Astrocyte of the cerebellum (primary cell): Measurements from ENCODE around the gene SRR.

ENCODE experiments used
- DNase-seq: peaks from one replicate; pipeline ENCODE4 v3.0.0-alpha.2; 2011; ENCODE audit warnings: low read depth
- H3K4me3 ChIP-seq: 2 replicates; pipeline ENCODE4 v1.5.1; 2011; ENCODE audit warnings: mild to moderate bottlenecking, low read depth, low read length, moderate library complexity
- CTCF ChIP-seq: IDR thresholded peaks from 2 replicates; pipeline ENCODE4 v1.5.1; 2012; ENCODE audit warnings: low read length, low read depth, moderate library complexity, mild to moderate bottlenecking; ENCODE audit errors: missing control alignments
- in situ Hi-C: cut with HindIII; loops from 2 replicates; pipeline ENCODE4 v1.10.0; 2017; ENCODE audit warnings: low sequenced_read_pairs

SRR gene

GRCh38 chr17:2331303-2331702 lies 27.6 kb downstream of the SRR start:
- TF ChIP-seq CTCF, result no peak
- in situ Hi-C loops, result no loop called here
- no peak for DNase-seq
- no peak overlapping the region for H3K4me3 ChIP-seq

GRCh38 chr17:2335726-2336214 lies 32.0 kb downstream of the SRR start:
- TF ChIP-seq CTCF, result no peak
- no peak for DNase-seq
- peak overlapping the region; percentile 93 for H3K4me3 ChIP-seq
- in situ Hi-C loops, result no loop called here

- DNase-seq, result peak; percentile 80
- in situ Hi-C loops, result no loop called here
- TF ChIP-seq CTCF, result peak; percentile 4
Observed at GRCh38 chr17:2336215-2336851, 32.6 kb downstream of the SRR start, which contains the start of gene TSR1. TSR1 (minus strand) TSS chr17:2336457; CDS start chr17:2336427, 30 bp downstream.

GRCh38 chr17:2336852-2337543 lies 33.2 kb downstream of the SRR start, which contains the start of gene SGSM2:
SGSM2 (plus strand) TSS chr17:2337501; CDS start chr17:2337689, 188 bp downstream.
- in situ Hi-C loops, result no loop called here
- TF ChIP-seq CTCF, result no peak
- H3K4me3 ChIP-seq, result peak within 1 kb of the TSS; percentile 93
- no peak for DNase-seq

More at GRCh38 chr17:2336215-2336851, 32.6 kb downstream of the SRR start, which contains the start of gene TSR1:
- peak within 1 kb of the TSS; percentile 93 for H3K4me3 ChIP-seq

- no peak for TF ChIP-seq CTCF
- peak overlapping the region; percentile 93 for H3K4me3 ChIP-seq
- no peak for DNase-seq
- in situ Hi-C loops, result no loop called here
Observed at GRCh38 chr17:2337544-2338314, 34.0 kb downstream of the SRR start.

- DNase-seq, result no peak
- in situ Hi-C loops, result no loop called here
- peak overlapping the region; percentile 93 for H3K4me3 ChIP-seq
- TF ChIP-seq CTCF, result no peak
Observed at GRCh38 chr17:2338315-2338657, 34.5 kb downstream of the SRR start.
